Measurements from ENCODE around the gene SYCP3. TPM values are rescaled to one million over a fixed set of nuclear protein-coding genes. Genes with fewer than 3 reads are reported as not detected.

The SYCP3 gene
- total and polyA plus RNA-seq, 2 of the 8 experiments (the other 6 are each of a cell fraction or from before 2014, with no cell fraction given), result 0.02 to 0.07 TPM

- no peak overlapping the region for H3K27ac ChIP-seq (ENCODE audit: low read depth, low read length)
- no peak overlapping the region for H3K23ac ChIP-seq (ENCODE audit: insufficient read length)
- no peak overlapping the region for H3K14ac ChIP-seq (ENCODE audit: insufficient read length)
- no peak overlapping the region for H3K4me3 ChIP-seq (ENCODE audit: extremely low read depth in 1 of 4, insufficient read depth in 2 of 4, low read depth in 3 of 4, low read length in 4 of 4)
- no peak for FAIRE-seq
- peaks cover 2 to 18% (median 12%) of the 10 kb centered on the region in 4 experiments for H3K27me3 ChIP-seq (replicated peaks in 1 of 4; ENCODE audit: control insufficient read depth in 3 of 4, extremely low read depth in 1 of 4, insufficient read depth in 3 of 4, low read length in 3 of 4)
- no peak overlapping the region for H4K91ac ChIP-seq (replicated peaks; ENCODE audit: insufficient read length, low read length)
- no peaks in the 10 kb centered on the region for H3K79me1 ChIP-seq (ENCODE audit: low read depth, low read length)
- 0 out of 4 replicates have a peak, but pooled peaks cover 0 to 10% of the 10 kb centered on the region in 2 experiments for H3K79me2 ChIP-seq (ENCODE audit: control insufficient read depth in 1 of 2, insufficient read depth in 2 of 2, low read length in 2 of 2)
- no peaks in the 10 kb centered on the region for H3K36me3 ChIP-seq (ENCODE audit: control insufficient read depth in 2 of 4, insufficient read depth in 4 of 4, low read length in 3 of 4)
- H2BK5ac ChIP-seq (ENCODE audit: low read depth, low read length), result no peak overlapping the region
- H2BK15ac ChIP-seq (ENCODE audit: low read length), result no peak overlapping the region
- no peak overlapping the region for H3K56ac ChIP-seq (replicated peaks; ENCODE audit: insufficient read length, low read depth, low read length)
- H3K18ac ChIP-seq (ENCODE audit: extremely low read depth, low read length), result no peak overlapping the region
- POLR2A ChIA-PET (ENCODE audit: partially characterized antibody), result interaction anchor here (0.7 kb wide), 1 partner anchor 36 kb away, joined by 3 read pairs; no protein-coding TSS in a partner anchor
- peaks cover 2 to 6% (median 3%) of the 10 kb centered on the region in 4 experiments; a peak in 5 of 7 replicates for H3K4me1 ChIP-seq (replicated peaks in 1 of 4; ENCODE audit: control insufficient read depth in 3 of 4, insufficient read depth in 4 of 4, low read length in 3 of 4)
- no peak overlapping the region for H2BK20ac ChIP-seq (ENCODE audit: low read length)
- H3K4ac ChIP-seq (replicated peaks; ENCODE audit: insufficient read length, low read depth, low read length), result no peak overlapping the region
- H4K5ac ChIP-seq (ENCODE audit: insufficient read length, low read depth, low read length), result no peak overlapping the region
- H2BK12ac ChIP-seq (ENCODE audit: low read depth, low read length), result no peak overlapping the region
- H3K9ac ChIP-seq (replicated peaks in 1 of 4; ENCODE audit: extremely low read depth in 1 of 4, low read depth in 3 of 4, low read length in 3 of 4), result no peak overlapping the region
- H4K20me1 ChIP-seq (replicated peaks in 1 of 2; ENCODE audit: control insufficient read depth in 1 of 2, insufficient read depth in 2 of 2, low read length in 2 of 2), result no peaks in the 10 kb centered on the region
- no peak overlapping the region for H2AFZ ChIP-seq (ENCODE audit: low read length)
- H3K4me2 ChIP-seq (ENCODE audit: insufficient read depth in 1 of 2, low read depth in 2 of 2, low read length in 2 of 2), result no peak overlapping the region
- no peak overlapping the region for H2AK5ac ChIP-seq (ENCODE audit: low read depth, low read length)
- no peak overlapping the region for H2BK120ac ChIP-seq (replicated peaks; ENCODE audit: low read depth, low read length)
- TF ChIP-seq CREB1 (IDR thresholded peaks at IDR 0.05), result no peak
- no peak for TF ChIP-seq EZH2 (IDR thresholded peaks at IDR 0.05; ENCODE audit: low read depth, low read length, severe bottlenecking)
- no peak for TF ChIP-seq RBBP5 (IDR thresholded peaks at IDR 0.05; ENCODE audit: borderline replicate concordance, low read depth, low read length)
- TF ChIP-seq SUZ12 (IDR thresholded peaks at IDR 0.05; ENCODE audit: low read length), result no peak
- no peak for TF ChIP-seq PHF8 (conservative IDR thresholded peaks at IDR 0.05; ENCODE audit: low read depth, low read length)
- no peak for TF ChIP-seq KDM5A (IDR thresholded peaks at IDR 0.05; ENCODE audit: low read length)
- WGBS, 2 experiments (ENCODE audit: extremely low coverage in 1 of 2, insufficient coverage in 1 of 2, insufficient read length in 1 of 2, insufficient replicate concordance in 2 of 2, low coverage in 1 of 2, low lambda C conversion rate in 2 of 2, missing lambda C conversion rate in 1 of 2), result 91% methylated on average over 2 of the region's 2 CpGs; no CpG with 5 or more reads in 1 of the 2 experiments
- DNase-seq (ENCODE audit: low read depth in 1 of 2, low spot score in 2 of 2), result no peak
- H3K23me2 ChIP-seq (ENCODE audit: low read depth, low read length), result peaks cover 11% of the 10 kb centered on the region; the same call in 1 of the 2 replicates
- H4K8ac ChIP-seq (ENCODE audit: extremely low read depth, insufficient read depth, low read length), result no peak overlapping the region
- CTCF ChIA-PET (ENCODE audit: partially characterized antibody), result interaction anchor here (1.0 to 1.5 kb wide), 3 partner anchors 14 to 60 kb away, joined by 3 to 6 read pairs (median 3); no protein-coding TSS in a partner anchor
- H3K9me3 ChIP-seq (ENCODE audit: insufficient read depth in 2 of 2, low read depth in 1 of 2, low read length in 1 of 2), result no peaks in the 10 kb centered on the region
These were observed 38.9 kb downstream of the SYCP3 start for GRCh38 chr12:101700299-101700820.

All from H1 (cell line).